Measurements from ENCODE around the gene CITED2.

The CITED2 gene

DNA sequence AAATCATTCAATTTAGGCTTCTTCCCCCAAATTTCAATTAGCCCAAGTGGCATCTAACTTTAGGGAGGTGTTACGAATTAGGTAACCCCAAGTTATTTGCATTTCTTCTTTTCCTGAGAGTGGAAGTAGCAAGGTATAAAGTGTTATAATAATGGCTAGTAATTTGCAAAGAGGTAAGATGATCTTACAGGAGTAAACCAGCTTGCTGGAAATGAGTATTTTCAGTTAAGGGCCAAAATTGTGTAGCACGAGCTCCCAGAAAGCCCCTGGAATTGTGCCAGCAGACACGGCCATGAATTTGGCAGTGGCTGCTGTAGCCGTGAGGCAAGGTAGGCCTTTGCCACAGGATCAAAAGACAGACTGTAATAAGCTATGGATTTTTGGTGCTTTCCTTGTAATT is 38.0 kb downstream of the CITED2 start:
- Histone ChIP-seq H3K9me3 (ENCODE audit: low read depth, low read length) (no peaks in the 10 kb centered on the region), H3K9ac (ENCODE audit: insufficient read length) (no peak overlapping the region), H3K36me3 (ENCODE audit: insufficient read depth, low read length) (no peaks in the 10 kb centered on the region), H3K27ac (no peak overlapping the region), H3K4me3 (no peak overlapping the region)
- no peak for DNase-seq (ENCODE audit: low read depth, low spot score)
- TF ChIP-seq POLR2AphosphoS5 (IDR thresholded peaks at IDR 0.05; ENCODE audit: borderline replicate concordance, low read depth, low read length) (no peak), EZH2 (IDR thresholded peaks at IDR 0.05) (no peak), FOXP2 (optimal IDR thresholded peaks at IDR 0.05; ENCODE audit: control extremely low read depth, extremely low read length, insufficient read depth) (no peak)

DNA sequence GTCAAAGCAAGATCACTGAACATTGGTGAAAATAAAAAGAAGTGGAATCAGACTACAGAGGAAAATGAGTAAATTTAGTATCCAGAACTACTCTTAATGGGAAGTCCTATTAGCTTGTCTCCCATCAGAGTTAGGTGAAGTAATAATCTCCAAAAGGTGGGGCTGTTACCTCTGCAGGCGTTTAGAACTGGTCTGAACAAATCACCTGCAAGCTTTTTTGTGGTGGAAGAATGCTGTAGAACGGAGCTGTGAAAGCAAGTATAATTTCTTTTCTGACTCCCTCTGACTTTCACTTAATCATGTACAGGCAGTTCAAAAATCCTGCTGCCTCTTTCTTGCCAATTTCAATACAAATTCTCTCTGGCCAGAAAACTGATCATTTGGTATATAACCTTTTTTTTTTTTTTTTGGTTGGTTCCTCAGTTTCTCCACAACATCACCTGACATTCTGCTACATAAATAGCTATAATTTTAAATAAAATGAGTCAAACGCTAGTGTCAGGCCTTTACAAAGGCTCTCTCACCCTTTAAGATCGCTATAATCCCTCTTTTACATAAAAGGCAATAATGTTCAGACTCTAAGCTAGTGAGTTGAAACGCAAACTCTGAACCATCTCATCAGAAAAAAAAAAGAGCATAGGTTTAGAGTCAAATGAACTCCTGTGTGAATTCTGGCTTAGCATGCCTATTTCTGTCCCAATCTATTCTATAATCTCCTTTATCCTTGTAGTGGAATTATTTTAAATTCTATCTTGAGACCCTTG is 38.8 kb downstream of the CITED2 start:
- Histone ChIP-seq H3K9me3 (ENCODE audit: low read depth, low read length) (no peaks in the 10 kb centered on the region), H3K4me3 (no peak overlapping the region), H3K27ac (no peak overlapping the region), H3K36me3 (ENCODE audit: insufficient read depth, low read length) (no peaks in the 10 kb centered on the region), H3K9ac (ENCODE audit: insufficient read length) (no peak overlapping the region)
- no peak for TF ChIP-seq FOXP2 (optimal IDR thresholded peaks at IDR 0.05; ENCODE audit: control extremely low read depth, extremely low read length, insufficient read depth)
- TF ChIP-seq POLR2AphosphoS5 (IDR thresholded peaks at IDR 0.05; ENCODE audit: borderline replicate concordance, low read depth, low read length), result no peak
- TF ChIP-seq EZH2 (IDR thresholded peaks at IDR 0.05), result no peak
- no peak for DNase-seq (ENCODE audit: low read depth, low spot score)

DNA sequence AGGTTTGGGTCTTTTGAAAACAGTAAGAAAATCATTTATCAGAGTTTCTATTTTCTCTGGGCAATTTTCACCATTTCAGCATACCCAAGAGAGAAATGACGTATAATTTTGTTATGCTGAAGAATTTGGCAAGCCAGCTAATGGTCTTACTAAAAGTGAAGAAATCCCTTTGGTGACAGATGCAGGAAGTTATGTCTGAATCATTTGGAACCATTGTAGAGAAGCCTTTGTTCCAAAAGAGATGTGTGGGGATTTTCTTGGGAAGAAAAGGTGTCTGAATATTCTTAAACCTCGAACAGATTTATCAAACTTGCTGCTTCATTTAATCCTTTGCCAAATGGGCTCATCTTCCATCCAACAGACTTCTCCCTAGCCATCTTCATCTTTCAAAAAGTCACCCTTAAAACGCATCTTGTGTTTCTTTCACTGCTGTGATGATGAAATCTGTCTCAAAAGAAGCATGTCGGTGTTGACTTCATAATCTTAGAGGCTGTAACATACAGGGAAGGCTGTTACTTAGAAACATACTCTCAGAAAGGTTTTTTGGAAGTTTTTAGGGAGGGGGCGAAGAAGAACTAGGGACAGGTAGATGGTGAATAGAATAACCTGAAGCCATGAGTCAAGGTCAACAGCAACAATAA is 39.5 kb downstream of the CITED2 start:
- Histone ChIP-seq H3K36me3 (ENCODE audit: insufficient read depth, low read length) (no peaks in the 10 kb centered on the region), H3K27ac (no peak overlapping the region), H3K4me3 (no peak overlapping the region), H3K9ac (ENCODE audit: insufficient read length) (no peak overlapping the region), H3K9me3 (ENCODE audit: low read depth, low read length) (no peaks in the 10 kb centered on the region)
- DNase-seq (ENCODE audit: low read depth, low spot score), result no peak
- TF ChIP-seq EZH2 (IDR thresholded peaks at IDR 0.05), result no peak
- TF ChIP-seq FOXP2 (optimal IDR thresholded peaks at IDR 0.05; ENCODE audit: control extremely low read depth, extremely low read length, insufficient read depth), result no peak
- TF ChIP-seq POLR2AphosphoS5 (IDR thresholded peaks at IDR 0.05; ENCODE audit: borderline replicate concordance, low read depth, low read length), result no peak

DNA sequence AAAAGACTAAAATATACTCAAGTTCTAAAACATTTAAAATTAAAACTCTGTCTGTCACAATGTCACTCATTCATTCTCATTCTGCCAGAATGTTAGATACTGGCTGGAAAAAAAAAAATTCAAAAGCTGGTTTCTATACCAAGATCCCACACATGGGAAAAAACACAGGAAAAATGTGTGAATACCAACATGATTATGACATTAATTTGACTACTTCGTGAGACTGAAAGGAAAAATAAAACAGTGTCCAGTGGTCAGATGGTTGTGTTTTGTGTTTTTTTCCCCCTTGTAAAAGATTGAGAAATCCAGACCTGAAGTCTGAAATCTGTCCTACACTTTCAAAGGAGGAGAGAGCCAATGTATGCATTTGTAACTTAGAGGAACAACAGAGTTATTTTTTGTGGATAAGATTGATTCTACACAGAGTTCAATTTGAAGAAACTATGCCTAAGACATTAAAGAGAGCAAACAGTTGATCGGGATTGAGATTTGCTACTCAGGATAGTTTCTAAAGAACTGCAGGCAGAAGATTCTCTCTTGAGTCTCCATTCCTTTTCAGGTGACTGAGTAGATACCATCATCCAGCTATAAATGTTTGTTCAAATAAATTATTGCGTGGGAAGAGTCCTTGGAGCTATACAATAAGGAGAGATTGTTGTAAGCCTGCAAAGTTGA is 43.5 kb downstream of the CITED2 start:
- no peak overlapping the region for H3K9ac ChIP-seq (ENCODE audit: insufficient read length)
- H3K4me3 ChIP-seq, result no peak overlapping the region
- no peaks in the 10 kb centered on the region for H3K9me3 ChIP-seq (ENCODE audit: low read depth, low read length)
- H3K27ac ChIP-seq, result no peak overlapping the region
- H3K36me3 ChIP-seq (ENCODE audit: insufficient read depth, low read length), result no peaks in the 10 kb centered on the region
- TF ChIP-seq FOXP2 (optimal IDR thresholded peaks at IDR 0.05; ENCODE audit: control extremely low read depth, extremely low read length, insufficient read depth), result no peak
- TF ChIP-seq POLR2AphosphoS5 (IDR thresholded peaks at IDR 0.05; ENCODE audit: borderline replicate concordance, low read depth, low read length), result no peak
- TF ChIP-seq EZH2 (IDR thresholded peaks at IDR 0.05), result no peak
- DNase-seq (ENCODE audit: low read depth, low spot score), result no peak

DNA sequence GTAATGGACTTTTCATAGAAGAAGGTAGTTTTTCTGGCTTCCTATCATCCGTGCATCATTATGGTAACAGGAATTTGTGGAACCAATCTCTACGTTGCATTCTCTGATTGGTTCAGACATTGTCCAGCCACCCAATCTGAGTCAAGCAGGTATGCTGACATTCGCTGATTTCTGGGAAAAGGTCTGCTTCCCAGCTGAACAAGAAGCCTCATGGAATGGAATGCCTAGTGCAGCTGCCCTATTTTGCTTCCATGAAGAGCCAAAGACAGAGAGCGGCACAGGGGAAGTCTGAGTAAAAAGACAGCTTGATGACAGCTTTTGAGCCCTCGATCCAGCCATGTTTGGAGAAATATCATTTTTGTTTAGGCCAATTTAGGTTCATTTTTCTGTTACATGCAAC is 44.1 kb downstream of the CITED2 start:
- no peak overlapping the region for H3K4me3 ChIP-seq
- no peak for DNase-seq (ENCODE audit: low read depth, low spot score)
- H3K36me3 ChIP-seq (ENCODE audit: insufficient read depth, low read length), result no peaks in the 10 kb centered on the region
- TF ChIP-seq EZH2 (IDR thresholded peaks at IDR 0.05) (no peak), FOXP2 (optimal IDR thresholded peaks at IDR 0.05; ENCODE audit: control extremely low read depth, extremely low read length, insufficient read depth) (no peak), POLR2AphosphoS5 (IDR thresholded peaks at IDR 0.05; ENCODE audit: borderline replicate concordance, low read depth, low read length) (no peak)
- H3K9me3 ChIP-seq (ENCODE audit: low read depth, low read length), result no peaks in the 10 kb centered on the region
- H3K9ac ChIP-seq (ENCODE audit: insufficient read length), result no peak overlapping the region
- no peak overlapping the region for H3K27ac ChIP-seq

DNA sequence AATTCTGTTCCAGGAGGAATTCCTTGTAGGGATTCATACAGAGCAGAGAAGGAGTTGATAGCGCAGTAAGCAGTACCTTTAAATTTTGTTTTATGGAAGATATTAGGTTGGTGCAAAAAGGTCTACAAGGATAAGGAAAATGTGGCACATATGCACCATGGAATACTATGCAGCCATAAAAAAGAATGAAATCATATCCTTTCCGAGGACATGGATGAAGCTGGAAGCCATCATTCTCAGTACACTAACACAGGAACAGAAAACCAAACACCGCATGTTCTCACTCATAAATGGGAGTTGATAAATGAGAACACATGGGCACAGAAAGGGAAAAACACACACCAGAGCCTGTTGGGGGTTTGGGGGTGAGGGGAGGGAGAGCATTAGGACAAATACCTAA is 45.2 kb downstream of the CITED2 start:
- Histone ChIP-seq H3K36me3 (ENCODE audit: insufficient read depth, low read length) (no peaks in the 10 kb centered on the region), H3K27ac (no peak overlapping the region), H3K9ac (ENCODE audit: insufficient read length) (no peak overlapping the region), H3K9me3 (ENCODE audit: low read depth, low read length) (no peaks in the 10 kb centered on the region), H3K4me3 (no peak overlapping the region)
- TF ChIP-seq POLR2AphosphoS5 (IDR thresholded peaks at IDR 0.05; ENCODE audit: borderline replicate concordance, low read depth, low read length) (no peak), FOXP2 (optimal IDR thresholded peaks at IDR 0.05; ENCODE audit: control extremely low read depth, extremely low read length, insufficient read depth) (no peak), EZH2 (IDR thresholded peaks at IDR 0.05) (no peak)
- DNase-seq (ENCODE audit: low read depth, low spot score), result no peak

DNA sequence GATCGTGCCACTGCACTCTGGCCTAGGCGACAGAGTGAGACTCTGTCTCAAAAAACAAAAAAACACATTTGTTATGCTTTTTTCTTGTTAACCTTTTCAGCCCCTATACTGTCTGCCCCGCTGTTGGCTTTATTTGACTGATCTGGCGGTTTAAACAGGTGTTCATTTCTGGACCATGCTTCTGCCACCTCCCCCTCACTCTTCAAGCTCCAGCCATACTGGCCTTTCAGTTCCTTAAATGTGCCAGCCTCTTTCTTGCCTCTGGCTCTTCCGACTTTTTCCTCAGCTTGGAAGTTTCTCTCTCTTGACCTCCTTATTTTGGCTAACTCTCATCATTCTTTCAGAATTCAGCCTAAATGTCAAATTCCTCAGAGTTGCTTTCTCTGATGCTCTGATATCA is 47.4 kb downstream of the CITED2 start:
- TF ChIP-seq FOXP2 (optimal IDR thresholded peaks at IDR 0.05; ENCODE audit: control extremely low read depth, extremely low read length, insufficient read depth) (no peak), POLR2AphosphoS5 (IDR thresholded peaks at IDR 0.05; ENCODE audit: borderline replicate concordance, low read depth, low read length) (no peak), EZH2 (IDR thresholded peaks at IDR 0.05) (no peak)
- DNase-seq (ENCODE audit: low read depth, low spot score), result no peak
- Histone ChIP-seq H3K27ac (no peak overlapping the region), H3K36me3 (ENCODE audit: insufficient read depth, low read length) (no peaks in the 10 kb centered on the region), H3K4me3 (no peak overlapping the region), H3K9me3 (ENCODE audit: low read depth, low read length) (no peaks in the 10 kb centered on the region), H3K9ac (ENCODE audit: insufficient read length) (no peak overlapping the region)

DNA sequence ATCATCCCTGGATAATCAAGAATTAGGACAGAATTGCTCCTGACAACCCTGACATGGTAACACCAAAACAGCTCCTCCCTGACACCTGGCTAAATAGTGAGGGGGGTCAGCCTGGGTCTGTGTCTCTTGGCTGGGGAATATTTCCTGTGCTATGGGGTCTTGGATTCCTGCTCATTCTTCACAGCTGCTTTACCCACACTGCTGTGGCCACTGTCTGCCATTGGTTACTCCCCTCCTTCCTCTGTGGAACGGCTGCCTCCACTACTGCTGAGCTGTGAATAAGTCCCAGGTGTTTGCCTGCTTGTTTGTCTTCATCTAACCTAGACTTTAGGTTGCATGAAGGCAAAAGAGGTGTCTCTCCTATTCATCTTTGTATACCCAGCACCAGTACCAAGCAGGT is 48.8 kb downstream of the CITED2 start:
- Histone ChIP-seq H3K4me3 (no peak overlapping the region), H3K9me3 (ENCODE audit: low read depth, low read length) (no peaks in the 10 kb centered on the region), H3K27ac (no peak overlapping the region), H3K36me3 (ENCODE audit: insufficient read depth, low read length) (no peaks in the 10 kb centered on the region), H3K9ac (ENCODE audit: insufficient read length) (no peak overlapping the region)
- DNase-seq (ENCODE audit: low read depth, low spot score), result no peak
- TF ChIP-seq EZH2 (IDR thresholded peaks at IDR 0.05) (no peak), FOXP2 (optimal IDR thresholded peaks at IDR 0.05; ENCODE audit: control extremely low read depth, extremely low read length, insufficient read depth) (no peak), POLR2AphosphoS5 (IDR thresholded peaks at IDR 0.05; ENCODE audit: borderline replicate concordance, low read depth, low read length) (no peak)

Measured in SK-N-MC (cell line).